HUES48 (cell line): ENCODE data around the gene YY1AP1.
"Not testable (repeated sequence)": the region's sequence is repeated elsewhere in the genome, so short reads cannot be mapped to it uniquely, and the experiment has no call there.

ENCODE experiments used
- H3K27ac ChIP-seq: one replicate; pipeline ENCODE4 v1.7.0; 2013; ENCODE audit warnings: low read depth, low read length, inconsistent platforms
- H3K27me3 ChIP-seq: 2 replicates; pipeline ENCODE4 v1.6.1; 2013; ENCODE audit warnings: mild to moderate bottlenecking, low read length; ENCODE audit not compliant: control insufficient read depth, insufficient read depth
- H3K36me3 ChIP-seq: 2 replicates; pipeline ENCODE4 v1.6.1; 2013; ENCODE audit warnings: low read length; ENCODE audit not compliant: control insufficient read depth, insufficient read depth
- H3K4me1 ChIP-seq: 2 replicates; pipeline ENCODE4 v1.6.1; 2013; ENCODE audit warnings: mild to moderate bottlenecking, low read length; ENCODE audit not compliant: control insufficient read depth, insufficient read depth
- H3K4me3 ChIP-seq: 2 replicates; pipeline ENCODE4 v1.5.1; 2013; ENCODE audit warnings: mild to moderate bottlenecking, low read depth, low read length
- H3K9ac ChIP-seq: 2 replicates; pipeline ENCODE4 v1.6.1; 2013; ENCODE audit warnings: mild to moderate bottlenecking, low read depth, low read length, moderate library complexity
- H3K9me3 ChIP-seq: 2 replicates; pipeline ENCODE4 v1.6.1; 2013; ENCODE audit warnings: low read length; ENCODE audit not compliant: control insufficient read depth, insufficient read depth

The YY1AP1 gene

DNA sequence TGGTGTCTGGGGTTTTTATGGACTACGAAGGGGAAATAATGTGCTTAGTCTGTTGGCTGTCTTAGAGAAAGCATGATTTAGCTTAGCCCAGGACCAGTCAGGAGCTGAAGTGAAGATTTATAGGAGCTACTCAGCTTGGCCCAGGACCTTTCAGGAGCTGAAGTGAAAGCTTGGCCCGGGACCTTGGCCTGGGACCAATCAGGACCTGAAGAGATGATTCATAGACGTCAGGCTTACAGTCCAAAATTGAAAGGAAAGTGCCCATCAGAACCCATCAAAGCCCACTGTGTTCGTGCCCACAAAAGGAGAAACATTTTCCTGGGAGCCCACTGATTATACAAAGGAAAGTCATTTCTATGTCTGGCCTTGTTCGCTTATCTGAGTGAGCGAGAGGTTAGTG lies 42.9 kb downstream of the YY1AP1 start:
- Histone ChIP-seq H3K27me3 (no peaks in the 10 kb centered on the region), H3K9me3 (peaks cover 25% of the 10 kb centered on the region), H3K4me3 (no peak overlapping the region), H3K27ac (no peak overlapping the region), H3K4me1 (no peaks in the 10 kb centered on the region), H3K36me3 (no peaks in the 10 kb centered on the region), H3K9ac (no peak overlapping the region)

- Histone ChIP-seq H3K9ac (no peak overlapping the region), H3K27me3 (no peaks in the 10 kb centered on the region), H3K9me3 (peaks cover 28% of the 10 kb centered on the region), H3K36me3 (no peaks in the 10 kb centered on the region), H3K27ac (no peak overlapping the region), H3K4me3 (no peak overlapping the region), H3K4me1 (no peaks in the 10 kb centered on the region)
These were observed 43.5 kb downstream of the YY1AP1 start for GRCh38 chr1:155645034-155645598.

GRCh38 chr1:155643230-155643629 lies 45.3 kb downstream of the YY1AP1 start:
- H3K27ac ChIP-seq, result no peak overlapping the region
- peaks cover 32% of the 10 kb centered on the region for H3K9me3 ChIP-seq
- H3K9ac ChIP-seq, result no peak overlapping the region
- no peak overlapping the region for H3K4me3 ChIP-seq
- no peaks in the 10 kb centered on the region for H3K36me3 ChIP-seq
- H3K4me1 ChIP-seq, result no peaks in the 10 kb centered on the region
- no peaks in the 10 kb centered on the region for H3K27me3 ChIP-seq

DNA sequence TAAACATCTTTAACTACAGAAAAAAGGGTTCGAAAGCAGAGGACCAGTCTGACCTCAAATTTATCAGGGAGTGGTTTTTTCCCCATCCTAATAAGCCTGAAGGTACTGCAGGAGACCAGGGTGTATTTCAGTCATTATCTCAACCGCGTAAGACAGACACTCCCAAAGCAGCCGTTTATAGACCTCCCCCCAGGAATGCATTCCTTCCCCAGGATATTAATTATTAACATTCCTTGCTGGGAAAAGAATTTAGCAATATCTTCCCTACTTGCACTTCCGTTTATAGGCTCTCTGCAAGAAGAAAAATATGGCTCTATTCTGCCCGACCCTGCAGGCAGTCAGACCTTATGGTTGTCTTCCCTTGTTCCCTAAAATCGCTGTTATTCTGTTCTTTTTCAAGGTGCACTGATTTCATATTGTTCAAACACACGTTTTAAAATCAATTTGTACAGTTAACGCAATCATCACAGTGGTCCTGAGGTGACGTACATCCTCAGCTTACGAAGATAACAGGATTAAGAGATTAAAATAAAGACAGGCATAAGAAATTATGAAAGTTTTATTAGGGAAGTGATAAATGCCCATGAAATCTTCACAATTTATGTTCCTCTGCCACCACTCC lies 45.9 kb downstream of the YY1AP1 start:
- not testable (repeated sequence) for H3K4me1 ChIP-seq, H3K27ac ChIP-seq, H3K4me3 ChIP-seq, H3K27me3 ChIP-seq, H3K9ac ChIP-seq, H3K36me3 ChIP-seq
- H3K9me3 ChIP-seq, result peaks cover 32% of the 10 kb centered on the region

- H3K36me3 ChIP-seq, result no peaks in the 10 kb centered on the region
- H3K27ac ChIP-seq, result no peak overlapping the region
- no peak overlapping the region for H3K9ac ChIP-seq
- peaks cover 12% of the 10 kb centered on the region for H3K4me1 ChIP-seq
- H3K4me3 ChIP-seq, result no peak overlapping the region
- H3K27me3 ChIP-seq, result no peaks in the 10 kb centered on the region
- peaks cover 32% of the 10 kb centered on the region for H3K9me3 ChIP-seq
These were observed 48.2 kb downstream of the YY1AP1 start for GRCh38 chr1:155640367-155640766.

DNA sequence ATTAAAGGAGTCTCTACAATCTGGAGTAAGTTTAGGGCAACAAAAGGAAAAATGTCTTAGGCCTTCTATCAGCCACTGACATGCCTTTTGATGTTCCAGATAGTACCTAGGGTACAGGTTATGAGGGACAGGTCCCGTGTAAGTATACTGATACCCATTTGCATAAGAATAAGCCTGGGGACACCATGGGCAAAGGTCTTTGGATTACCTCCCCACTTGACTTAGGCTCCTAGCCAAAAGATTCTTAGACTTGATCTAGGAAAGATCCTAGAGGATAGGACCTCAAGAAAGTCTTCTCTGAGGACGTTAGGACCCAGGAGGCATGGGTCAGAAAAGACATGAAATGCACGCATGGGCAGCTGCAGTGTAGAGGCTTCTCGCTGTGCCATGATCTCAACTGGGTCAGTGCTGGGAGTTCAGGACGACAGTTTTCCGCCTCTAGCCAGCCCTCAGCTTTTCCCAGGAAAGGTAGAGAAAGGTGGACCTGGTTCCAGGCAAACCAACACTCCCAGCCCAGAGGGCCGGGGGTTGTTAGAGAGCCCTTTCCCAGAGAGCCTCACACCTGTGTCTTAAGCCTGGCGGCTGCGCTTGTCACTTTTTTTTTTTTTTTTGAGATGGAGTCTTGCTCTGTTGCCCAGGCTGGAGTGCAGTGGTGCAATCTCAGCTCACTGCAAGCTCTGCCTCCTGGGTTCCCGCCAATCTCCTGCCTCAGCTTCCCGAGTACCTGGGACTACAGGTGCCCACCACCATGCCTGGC lies 52.0 kb downstream of the YY1AP1 start:
- no peak overlapping the region for H3K9ac ChIP-seq
- no peaks in the 10 kb centered on the region for H3K36me3 ChIP-seq
- H3K4me1 ChIP-seq, result peaks cover 12% of the 10 kb centered on the region
- no peaks in the 10 kb centered on the region for H3K27me3 ChIP-seq
- peak overlapping the region; percentile 81 for H3K27ac ChIP-seq
- no peak overlapping the region for H3K4me3 ChIP-seq
- peaks cover 15% of the 10 kb centered on the region; the same call in 1 of the 2 replicates for H3K9me3 ChIP-seq

DNA sequence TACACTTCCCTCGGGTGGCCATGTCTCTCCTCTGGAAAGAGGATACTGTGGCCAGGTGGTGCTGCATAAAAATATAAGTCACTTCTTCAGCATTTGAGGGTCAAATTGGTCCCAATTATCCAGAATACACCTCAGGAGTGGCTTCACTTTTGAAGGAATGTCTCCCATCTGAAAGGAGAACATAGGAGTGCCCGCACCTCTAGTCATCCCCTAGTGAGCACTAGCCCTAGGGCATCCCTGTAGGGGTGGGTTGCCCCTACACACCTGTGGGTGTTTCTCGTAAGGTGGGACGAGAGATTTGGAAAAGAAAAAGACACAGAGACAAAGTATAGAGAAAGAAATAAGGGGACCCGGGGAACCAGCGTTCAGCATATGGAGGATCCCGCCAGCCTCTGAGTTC lies 62.1 kb downstream of the YY1AP1 start:
- not testable (repeated sequence) for H3K27ac ChIP-seq, H3K4me3 ChIP-seq, H3K4me1 ChIP-seq, H3K9ac ChIP-seq, H3K36me3 ChIP-seq, H3K9me3 ChIP-seq, H3K27me3 ChIP-seq

DNA sequence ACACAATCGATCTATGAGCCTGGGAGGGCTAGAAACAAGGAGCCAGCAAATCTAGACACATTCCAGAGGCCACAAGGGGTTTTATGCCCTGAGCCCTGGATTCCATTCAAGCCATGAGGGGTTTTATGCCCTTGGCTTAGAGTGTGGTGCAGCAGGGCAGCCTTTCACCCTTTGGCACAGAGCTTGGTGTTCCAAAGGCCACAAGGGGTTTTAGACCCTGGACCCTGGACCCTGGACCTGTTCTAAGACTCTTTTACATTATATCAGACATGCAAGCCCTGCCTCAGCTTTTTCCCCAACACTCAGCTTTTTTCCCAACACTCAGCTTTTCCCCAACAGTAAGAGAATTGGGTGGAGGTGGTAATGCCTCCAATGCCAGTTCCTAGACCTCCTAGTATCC lies 65.2 kb downstream of the YY1AP1 start:
- H3K27me3 ChIP-seq, result no peaks in the 10 kb centered on the region

GRCh38 chr1:155622191-155622590 lies 66.4 kb downstream of the YY1AP1 start:
- H3K36me3 ChIP-seq, result no peaks in the 10 kb centered on the region
- H3K4me1 ChIP-seq, result 0 out of 2 replicates have a peak, but pooled peaks cover 9% of the 10 kb centered on the region
- H3K4me3 ChIP-seq, result no peak overlapping the region
- H3K27ac ChIP-seq, result no peak overlapping the region
- H3K27me3 ChIP-seq, result no peaks in the 10 kb centered on the region
- H3K9me3 ChIP-seq, result 0 out of 2 replicates have a peak, but pooled peaks cover 3% of the 10 kb centered on the region
- H3K9ac ChIP-seq, result no peak overlapping the region

More for the DNA sequence above, 65.2 kb downstream of the YY1AP1 start:
- Histone ChIP-seq H3K27ac (no peak overlapping the region), H3K9ac (no peak overlapping the region), H3K36me3 (no peaks in the 10 kb centered on the region), H3K9me3 (0 out of 2 replicates have a peak, but pooled peaks cover 3% of the 10 kb centered on the region), H3K4me1 (0 out of 2 replicates have a peak, but pooled peaks cover 9% of the 10 kb centered on the region), H3K4me3 (no peak overlapping the region)

- not testable (repeated sequence) for H3K9ac ChIP-seq, H3K4me1 ChIP-seq, H3K9me3 ChIP-seq, H3K27me3 ChIP-seq, H3K4me3 ChIP-seq, H3K27ac ChIP-seq
- H3K36me3 ChIP-seq, result peaks cover 18% of the 10 kb centered on the region
These were observed 75.3 kb downstream of the YY1AP1 start for GRCh38 chr1:155613226-155613625.

DNA sequence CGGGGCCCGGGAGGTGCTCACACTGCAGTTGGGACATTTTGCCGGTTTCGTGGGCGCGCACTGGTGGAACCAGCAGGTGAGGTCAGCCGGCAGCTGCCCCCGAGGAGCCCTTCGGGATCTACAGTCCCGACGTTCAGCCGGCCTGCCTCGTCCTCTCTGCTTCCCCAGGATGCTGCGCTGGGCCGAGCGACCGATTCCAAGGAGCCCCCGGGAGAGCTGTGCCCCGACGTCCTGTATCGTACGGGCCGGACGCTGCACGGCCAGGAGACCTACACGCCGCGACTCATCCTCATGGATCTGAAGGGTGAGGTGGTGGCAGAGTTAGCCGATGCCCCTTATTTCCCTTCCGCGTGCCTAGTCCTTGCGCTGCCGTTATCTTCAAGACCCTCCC lies 78.3 kb downstream of the YY1AP1 start:
- peaks cover 18% of the 10 kb centered on the region for H3K36me3 ChIP-seq
- H3K27me3 ChIP-seq, H3K4me1 ChIP-seq, H3K9me3 ChIP-seq, H3K9ac ChIP-seq, H3K27ac ChIP-seq: not testable (repeated sequence)
- peak overlapping the region; percentile 73 for H3K4me3 ChIP-seq
